Nephron (organoid): Measurements from ENCODE around the gene CPT1C.

Experiments
- H3K27ac Mint-ChIP-seq, 3 experiments: 2 replicates each; pipeline ENCODE4 v1.8.0; 2020; ENCODE audit warnings: mixed read lengths in 3 of 3, mild to moderate bottlenecking in 2 of 3, moderate library complexity in 1 of 3
- H3K27me3 Mint-ChIP-seq: 2 replicates; pipeline ENCODE4 v1.8.0; 2021; ENCODE audit warnings: low read depth, mild to moderate bottlenecking, moderate library complexity, mixed read lengths
- H3K36me3 Mint-ChIP-seq: 2 replicates; pipeline ENCODE4 v1.8.0; 2020; ENCODE audit warnings: low read depth, mixed read lengths
- H3K4me1 Mint-ChIP-seq: 2 replicates; pipeline ENCODE4 v1.8.0; 2020; ENCODE audit warnings: mixed read lengths
- H3K4me3 Mint-ChIP-seq, 3 experiments: 2 replicates each; pipeline ENCODE4 v1.8.0; 2020; ENCODE audit warnings: mild to moderate bottlenecking in 3 of 3, mixed read lengths in 3 of 3, moderate library complexity in 2 of 3
- H3K9me3 Mint-ChIP-seq: 2 replicates; pipeline ENCODE4 v1.8.0; 2020; ENCODE audit warnings: mixed read lengths
- CTCF ChIP-seq, 3 experiments: fragments of 200-600 bp; sonication (generic); IDR thresholded peaks; one replicate each; pipeline ENCODE4 v1.5.0; 2021; ENCODE audit warnings: antibody characterized with exemption in 3 of 3; ENCODE audit not compliant: unreplicated experiment in 3 of 3

The CPT1C gene

GRCh38 chr19:49682274-49682673 is 8.6 kb upstream of the CPT1C start:
- Mint-ChIP-seq H3K4me3 (peak overlapping the region in 1 of 3 experiments; percentile 34), H3K27me3 (no peaks in the 10 kb centered on the region)
- TF ChIP-seq CTCF (IDR thresholded peaks at IDR 0.05; ENCODE audit: unreplicated experiment in 3 of 3) = no peak

GRCh38 chr19:49683814-49684250 is 7.1 kb upstream of the CPT1C start:
- TF ChIP-seq CTCF (IDR thresholded peaks at IDR 0.05; ENCODE audit: unreplicated experiment in 3 of 3) = no peak
- Mint-ChIP-seq H3K36me3 (peaks cover 47% of the 10 kb centered on the region), H3K27me3 (no peaks in the 10 kb centered on the region), H3K4me1 (peaks cover 31% of the 10 kb centered on the region), H3K27ac (no peak overlapping the region), H3K9me3 (no peaks in the 10 kb centered on the region), H3K4me3 (no peak overlapping the region)

More at GRCh38 chr19:49682274-49682673, 8.6 kb upstream of the CPT1C start:
- Mint-ChIP-seq H3K36me3 (peaks cover 39% of the 10 kb centered on the region), H3K9me3 (no peaks in the 10 kb centered on the region), H3K4me1 (peaks cover 27% of the 10 kb centered on the region), H3K27ac (no peak overlapping the region)

- H3K27me3 Mint-ChIP-seq = no peaks in the 10 kb centered on the region
- no peak overlapping the region for H3K27ac Mint-ChIP-seq
- H3K36me3 Mint-ChIP-seq = peaks cover 47% of the 10 kb centered on the region
- H3K4me1 Mint-ChIP-seq = peaks cover 32% of the 10 kb centered on the region
- no peaks in the 10 kb centered on the region for H3K9me3 Mint-ChIP-seq
- no peak overlapping the region for H3K4me3 Mint-ChIP-seq
- TF ChIP-seq CTCF (IDR thresholded peaks at IDR 0.05; ENCODE audit: unreplicated experiment in 3 of 3) = no peak
These were observed 6.5 kb upstream of the CPT1C start for GRCh38 chr19:49684251-49684982.

GRCh38 chr19:49684983-49685553 is 5.8 kb upstream of the CPT1C start:
- Mint-ChIP-seq H3K4me1 (peaks cover 30% of the 10 kb centered on the region), H3K4me3 (no peak overlapping the region)

GRCh38 chr19:49685845-49686332 is 5.0 kb upstream of the CPT1C start:
- H3K9me3 Mint-ChIP-seq = no peaks in the 10 kb centered on the region
- peaks cover 44% of the 10 kb centered on the region for H3K36me3 Mint-ChIP-seq
- H3K4me3 Mint-ChIP-seq = no peak overlapping the region
- no peak for TF ChIP-seq CTCF (IDR thresholded peaks at IDR 0.05; ENCODE audit: unreplicated experiment in 3 of 3)
- peaks cover 30% of the 10 kb centered on the region for H3K4me1 Mint-ChIP-seq
- no peak overlapping the region for H3K27ac Mint-ChIP-seq
- no peaks in the 10 kb centered on the region for H3K27me3 Mint-ChIP-seq

More at GRCh38 chr19:49684983-49685553, 5.8 kb upstream of the CPT1C start:
- H3K27ac Mint-ChIP-seq = peak overlapping the region in 1 of 3 experiments; percentile 52
- H3K27me3 Mint-ChIP-seq = no peaks in the 10 kb centered on the region
- peaks cover 47% of the 10 kb centered on the region for H3K36me3 Mint-ChIP-seq
- no peak for TF ChIP-seq CTCF (IDR thresholded peaks at IDR 0.05; ENCODE audit: unreplicated experiment in 3 of 3)
- no peaks in the 10 kb centered on the region for H3K9me3 Mint-ChIP-seq
